Hepatocyte (in vitro differentiated cells): ENCODE measurements around the gene KRTAP5-10.

Source experiments
- CTCF ChIP-seq: fragments of 200-600 bp; sonication (generic); IDR thresholded peaks from 2 replicates; pipeline ENCODE4 v1.5.1; 2016; ENCODE audit warnings: antibody characterized with exemption, mild to moderate bottlenecking; ENCODE audit not compliant: poor library complexity
- EZH2 ChIP-seq: fragments of 200-600 bp; sonication (generic); IDR thresholded peaks from 2 replicates; pipeline ENCODE4 v1.6.1; 2016; ENCODE audit warnings: antibody characterized with exemption, mild to moderate bottlenecking, borderline replicate concordance
- EZH2phosphoT487 ChIP-seq: fragments of 200-600 bp; sonication (generic); IDR thresholded peaks from one replicate; pipeline ENCODE4 v1.6.1; 2018; ENCODE audit warnings: antibody characterized with exemption, mild to moderate bottlenecking, low read depth, moderate library complexity; ENCODE audit not compliant: unreplicated experiment, severe bottlenecking

DNA sequence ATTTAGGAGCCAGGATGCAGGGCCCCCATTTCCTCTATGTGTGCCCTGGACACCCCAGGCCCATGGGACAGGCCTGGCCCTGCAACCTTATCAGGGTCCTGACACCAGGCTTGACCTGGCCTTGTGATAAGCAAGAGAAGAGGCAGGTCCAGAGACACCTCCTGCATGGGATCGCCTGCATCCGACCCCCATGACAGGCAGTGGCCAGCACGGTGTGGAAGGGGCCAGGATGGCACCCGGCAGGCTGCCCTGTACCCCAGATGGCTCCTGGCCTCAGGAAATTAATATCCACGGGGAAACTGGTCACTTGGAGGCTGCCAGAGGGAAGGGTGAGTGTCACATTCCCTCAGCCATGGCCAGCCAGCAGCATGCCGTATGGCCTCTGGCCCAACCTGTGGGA, 10.4 kb upstream of the KRTAP5-10 start:
- TF ChIP-seq CTCF (no peak), EZH2 (no peak), EZH2phosphoT487 (no peak)
